Neural cell (in vitro differentiated cells): ENCODE measurements around the gene TOP1. TPM values are rescaled to one million over a fixed set of nuclear protein-coding genes. Genes with fewer than 3 reads are reported as not detected.

Source experiments
- H2AFZ ChIP-seq: fragments of 200-600, 300-800 bp; sonication (generic), shearing (Covaris generic); 2 replicates; pipeline ENCODE4 v1.6.0; 2014; ENCODE audit warnings: low read depth, mild to moderate bottlenecking, antibody characterized with exemption, low read length, moderate library complexity
- H3F3A ChIP-seq: fragments of 200-600 bp; shearing (Covaris generic); 2 replicates; pipeline ENCODE4 v1.6.1; 2016; ENCODE audit warnings: mild to moderate bottlenecking, moderate library complexity, mixed read lengths, antibody characterized with exemption, low read length; ENCODE audit not compliant: insufficient read depth, poor library complexity, severe bottlenecking
- H3K27ac ChIP-seq: fragments of 200-600, 300-800 bp; sonication (generic), shearing (Covaris generic); 2 replicates; pipeline ENCODE4 v1.5.1; 2014; ENCODE audit warnings: mild to moderate bottlenecking, low read length, moderate library complexity
- H3K27me3 ChIP-seq: fragments of 300-800, 200-600 bp; sonication (generic), shearing (Covaris generic); 2 replicates; pipeline ENCODE4 v1.6.0; 2014; ENCODE audit warnings: mild to moderate bottlenecking, low read depth, low read length, moderate library complexity; ENCODE audit not compliant: insufficient read depth
- H3K36me3 ChIP-seq: fragments of 300-800, 200-600 bp; sonication (generic), shearing (Covaris generic); 2 replicates; pipeline ENCODE4 v1.5.1; 2014; ENCODE audit warnings: mild to moderate bottlenecking, antibody characterized with exemption, low read length, moderate library complexity; ENCODE audit not compliant: insufficient read depth
- H3K4me2 ChIP-seq: fragments of 300-800, 200-600 bp; sonication (generic), shearing (Covaris generic); 2 replicates; pipeline ENCODE4 v1.6.0; 2014; ENCODE audit warnings: mild to moderate bottlenecking, low read length
- H3K4me3 ChIP-seq: fragments of 300-800, 200-600 bp; sonication (generic), shearing (Covaris generic); 2 replicates; pipeline ENCODE4 v1.5.1; 2014; ENCODE audit warnings: mild to moderate bottlenecking, low read length, moderate library complexity
- H3K79me2 ChIP-seq: fragments of 200-600 bp; shearing (Covaris generic); replicated peaks from 2 replicates; pipeline ENCODE4 v1.6.0; 2014; ENCODE audit warnings: mild to moderate bottlenecking, low read length, moderate library complexity; ENCODE audit not compliant: insufficient read depth
- H3K9ac ChIP-seq: fragments of 300-800, 200-600 bp; sonication (generic), shearing (Covaris generic); 2 replicates; pipeline ENCODE4 v1.6.1; 2016; ENCODE audit warnings: mild to moderate bottlenecking, low read length, mixed read lengths
- H3K9me2 ChIP-seq: fragments of 200-600 bp; shearing (Covaris generic); 2 replicates; pipeline ENCODE4 v1.6.1; 2016; ENCODE audit warnings: mild to moderate bottlenecking, low read length, mixed read lengths; ENCODE audit not compliant: insufficient read depth
- H3K9me3 ChIP-seq: fragments of 200-600, 300-800 bp; sonication (generic), shearing (Covaris generic); 2 replicates; pipeline ENCODE4 v1.6.1; 2016; ENCODE audit warnings: mild to moderate bottlenecking, mixed run types, low read length, moderate library complexity, mixed read lengths
- H4K20me1 ChIP-seq: fragments of 200-600 bp; shearing (Covaris generic); 2 replicates; pipeline ENCODE4 v1.6.1; 2016; ENCODE audit warnings: mild to moderate bottlenecking, mixed run types; ENCODE audit not compliant: insufficient read depth
- CTCF ChIP-seq: fragments of 450-650 bp; IDR thresholded peaks from 2 replicates; pipeline ENCODE4 v1.5.1; 2014; ENCODE audit warnings: antibody characterized with exemption, mild to moderate bottlenecking, moderate library complexity; ENCODE audit not compliant: poor library complexity, severe bottlenecking
- EP300 ChIP-seq: fragments of 450-650 bp; conservative IDR thresholded peaks from 2 replicates; pipeline ENCODE4 v1.6.1; 2014; ENCODE audit warnings: antibody characterized with exemption, mild to moderate bottlenecking, moderate library complexity; ENCODE audit not compliant: poor library complexity, severe bottlenecking
- EZH2 ChIP-seq: fragments of 200-600, 300-800 bp; shearing (Covaris generic), sonication (generic); IDR thresholded peaks from 2 replicates; pipeline ENCODE4 v1.6.1; 2014; ENCODE audit warnings: antibody characterized with exemption, low read length, borderline replicate concordance, mild to moderate bottlenecking; ENCODE audit not compliant: insufficient read depth, poor library complexity, severe bottlenecking
- MXI1 ChIP-seq: fragments of 450-650 bp; conservative IDR thresholded peaks from 2 replicates; pipeline ENCODE4 v1.6.1; 2014; ENCODE audit warnings: antibody characterized with exemption, mild to moderate bottlenecking; ENCODE audit not compliant: poor library complexity, severe bottlenecking
- POLR2AphosphoS5 ChIP-seq: IDR thresholded peaks from 2 replicates; pipeline ENCODE4 v1.6.1; 2012
- RAD21 ChIP-seq: fragments of 450-650 bp; conservative IDR thresholded peaks from 2 replicates; pipeline ENCODE4 v1.6.1; 2014; ENCODE audit warnings: antibody characterized with exemption, mild to moderate bottlenecking, moderate library complexity
- REST ChIP-seq: IDR thresholded peaks from 2 replicates; pipeline ENCODE4 v1.6.1; 2012; ENCODE audit warnings: borderline replicate concordance
- SMC3 ChIP-seq: fragments of 450-650 bp; conservative IDR thresholded peaks from 2 replicates; pipeline ENCODE4 v1.6.1; 2014; ENCODE audit warnings: antibody characterized with exemption, mild to moderate bottlenecking, moderate library complexity; ENCODE audit not compliant: poor library complexity
- TAF1 ChIP-seq: IDR thresholded peaks from 2 replicates; pipeline ENCODE4 v1.6.1; 2012; ENCODE audit warnings: low read depth
- polyA plus RNA-seq: library from polyadenylated mRNA; depleted of rRNA; stranded (reverse); fragments of >200 nt; gene quantifications from 2 replicates; pipeline ENCODE4 v1.2.3, GENCODE V29; 2014

The TOP1 gene
- polyA plus RNA-seq, 1 donor from 2014 or later = 33.2 TPM

GRCh38 chr20:41000628-41001027 lies 28.0 kb upstream of the TOP1 start:
- Histone ChIP-seq H3K36me3 (no peaks in the 10 kb centered on the region), H3K9me2 (no peaks in the 10 kb centered on the region), H3K27me3 (no peaks in the 10 kb centered on the region), H3K79me2 (no peaks in the 10 kb centered on the region), H2AFZ (no peak overlapping the region), H3K27ac (no peak overlapping the region), H3K4me3 (no peak overlapping the region), H3K9ac (no peak overlapping the region), H3K4me2 (no peak overlapping the region), H3F3A (no peaks in the 10 kb centered on the region), H3K9me3 (no peaks in the 10 kb centered on the region), H4K20me1 (no peaks in the 10 kb centered on the region)
- TF ChIP-seq RAD21 (no peak), EZH2 (no peak), CTCF (no peak), POLR2AphosphoS5 (no peak), EP300 (no peak), MXI1 (no peak), SMC3 (no peak), TAF1 (no peak), REST (no peak)

GRCh38 chr20:41001497-41001896 lies 27.1 kb upstream of the TOP1 start:
- no peaks in the 10 kb centered on the region for H4K20me1 ChIP-seq

GRCh38 chr20:41002842-41003142 lies 25.8 kb upstream of the TOP1 start:
- TF ChIP-seq SMC3 (no peak), REST (no peak), MXI1 (no peak), EP300 (no peak), CTCF (no peak), POLR2AphosphoS5 (no peak), EZH2 (no peak), RAD21 (no peak), TAF1 (no peak)
- H3K4me3 ChIP-seq = no peak overlapping the region
- H3K27me3 ChIP-seq = no peaks in the 10 kb centered on the region
- no peak overlapping the region for H3K4me2 ChIP-seq
- no peaks in the 10 kb centered on the region for H3K9me3 ChIP-seq
- no peak overlapping the region for H3K9ac ChIP-seq
- no peak overlapping the region for H2AFZ ChIP-seq
- no peaks in the 10 kb centered on the region for H3K79me2 ChIP-seq
- H4K20me1 ChIP-seq = no peaks in the 10 kb centered on the region
- no peaks in the 10 kb centered on the region for H3F3A ChIP-seq
- H3K27ac ChIP-seq = no peak overlapping the region
- no peaks in the 10 kb centered on the region for H3K9me2 ChIP-seq
- no peaks in the 10 kb centered on the region for H3K36me3 ChIP-seq

More at GRCh38 chr20:41001497-41001896, 27.1 kb upstream of the TOP1 start:
- H3F3A ChIP-seq = no peaks in the 10 kb centered on the region
- H3K36me3 ChIP-seq = no peaks in the 10 kb centered on the region
- H2AFZ ChIP-seq = no peak overlapping the region
- no peak overlapping the region for H3K9ac ChIP-seq
- H3K4me2 ChIP-seq = no peak overlapping the region
- no peaks in the 10 kb centered on the region for H3K9me3 ChIP-seq
- H3K27ac ChIP-seq = no peak overlapping the region
- H3K27me3 ChIP-seq = no peaks in the 10 kb centered on the region
- no peaks in the 10 kb centered on the region for H3K79me2 ChIP-seq
- H3K4me3 ChIP-seq = no peak overlapping the region
- TF ChIP-seq EP300 = no peak
- no peak for TF ChIP-seq RAD21
- TF ChIP-seq EZH2 = no peak
- no peaks in the 10 kb centered on the region for H3K9me2 ChIP-seq
